H9 (cell line): ENCODE measurements around the gene RAB17. TPM values are rescaled to one million over a fixed set of nuclear protein-coding genes. Genes with fewer than 3 reads are reported as not detected.

ENCODE experiments used
- DNase-seq: peaks from one replicate; pipeline ENCODE4 v3.0.0-alpha.2; 2017
- H2AFZ ChIP-seq: one replicate; pipeline ENCODE4 v1.6.1; 2013; ENCODE audit warnings: mild to moderate bottlenecking, low read length, control low read depth, moderate library complexity
- H2AK5ac ChIP-seq: 2 replicates; pipeline ENCODE4 v1.6.1; 2013; ENCODE audit warnings: low read length, control low read depth, mixed read lengths; ENCODE audit not compliant: insufficient read length
- H2BK120ac ChIP-seq: one replicate; pipeline ENCODE4 v1.6.1; 2013; ENCODE audit warnings: low read depth, mild to moderate bottlenecking, low read length, control low read depth, inconsistent platforms; ENCODE audit not compliant: poor library complexity, severe bottlenecking
- H2BK12ac ChIP-seq: 2 replicates; pipeline ENCODE4 v1.6.1; 2013; ENCODE audit warnings: low read length, control low read depth, mixed read lengths, low read depth; ENCODE audit not compliant: insufficient read length
- H2BK15ac ChIP-seq: 2 replicates; pipeline ENCODE4 v1.6.1; 2013; ENCODE audit warnings: low read depth, low read length, control low read depth
- H2BK20ac ChIP-seq: one replicate; pipeline ENCODE4 v1.6.1; 2013; ENCODE audit warnings: low read depth, mild to moderate bottlenecking, low read length, control low read depth, inconsistent platforms; ENCODE audit not compliant: poor library complexity, severe bottlenecking
- H2BK5ac ChIP-seq: 2 replicates; pipeline ENCODE4 v1.6.1; 2013; ENCODE audit warnings: low read length, control low read depth, mixed read lengths; ENCODE audit not compliant: insufficient read length
- H3K14ac ChIP-seq: 2 replicates; pipeline ENCODE4 v1.6.1; 2013; ENCODE audit warnings: low read length, control low read depth; ENCODE audit not compliant: insufficient read depth
- H3K18ac ChIP-seq: 2 replicates; pipeline ENCODE4 v1.6.1; 2013; ENCODE audit warnings: low read depth, mild to moderate bottlenecking, mixed read lengths, low read length, control low read depth; ENCODE audit not compliant: insufficient read length
- H3K23ac ChIP-seq: 2 replicates; pipeline ENCODE4 v1.6.1; 2013; ENCODE audit warnings: low read length, control low read depth, mixed read lengths, low read depth; ENCODE audit not compliant: insufficient read length
- H3K23me2 ChIP-seq: 2 replicates; pipeline ENCODE4 v1.6.1; 2013; ENCODE audit warnings: low read depth, mild to moderate bottlenecking, mixed read lengths, low read length, control low read depth; ENCODE audit not compliant: insufficient read length, poor library complexity, severe bottlenecking
- H3K27ac ChIP-seq: 2 replicates; pipeline ENCODE4 v1.5.1; 2013; ENCODE audit warnings: low read length, control low read depth, mixed read lengths, low read depth; ENCODE audit not compliant: insufficient read length
- H3K27me3 ChIP-seq: 2 replicates; pipeline ENCODE4 v1.6.1; 2013; ENCODE audit warnings: low read length, control low read depth, inconsistent platforms; ENCODE audit not compliant: insufficient read depth
- H3K4ac ChIP-seq: 2 replicates; pipeline ENCODE4 v1.6.1; 2013; ENCODE audit warnings: low read depth, mild to moderate bottlenecking, control low read depth, inconsistent platforms, low read length, moderate library complexity
- H3K4me1 ChIP-seq: 2 replicates; pipeline ENCODE4 v1.6.1; 2013; ENCODE audit warnings: low read length, control low read depth, inconsistent platforms; ENCODE audit not compliant: insufficient read depth
- H3K4me2 ChIP-seq: 2 replicates; pipeline ENCODE4 v1.6.1; 2013; ENCODE audit warnings: low read length, control low read depth, mixed read lengths; ENCODE audit not compliant: insufficient read length, insufficient read depth
- H3K56ac ChIP-seq: 2 replicates; pipeline ENCODE4 v1.6.1; 2013; ENCODE audit warnings: low read depth, mild to moderate bottlenecking, mixed read lengths, low read length, control low read depth; ENCODE audit not compliant: insufficient read length
- H3K79me1 ChIP-seq: 2 replicates; pipeline ENCODE4 v1.6.1; 2013; ENCODE audit warnings: low read depth, mild to moderate bottlenecking, moderate library complexity, low read length, control low read depth, inconsistent platforms; ENCODE audit not compliant: insufficient read depth, poor library complexity, severe bottlenecking
- H3K79me2 ChIP-seq: 2 replicates; pipeline ENCODE4 v1.6.1; 2013; ENCODE audit warnings: low read length, control low read depth, inconsistent platforms; ENCODE audit not compliant: insufficient read depth
- H3K9ac ChIP-seq: 2 replicates; pipeline ENCODE4 v1.6.1; 2013; ENCODE audit warnings: low read length, control low read depth, mixed read lengths; ENCODE audit not compliant: insufficient read length; ENCODE audit errors: extremely low read depth
- H3K9me3 ChIP-seq: one replicate; pipeline ENCODE4 v1.6.1; 2013; ENCODE audit warnings: low read depth, low read length, inconsistent platforms; ENCODE audit not compliant: control insufficient read depth
- H3T11ph ChIP-seq: one replicate; pipeline ENCODE4 v1.6.1; 2013; ENCODE audit warnings: mild to moderate bottlenecking, low read length, control low read depth, inconsistent platforms
- H4K20me1 ChIP-seq: one replicate; pipeline ENCODE4 v1.6.1; 2013; ENCODE audit not compliant: control insufficient read depth, insufficient read length, insufficient read depth
- H4K5ac ChIP-seq: 2 replicates; pipeline ENCODE4 v1.6.1; 2013; ENCODE audit warnings: low read depth, mild to moderate bottlenecking, mixed read lengths, low read length, control low read depth; ENCODE audit not compliant: insufficient read length
- H4K8ac ChIP-seq: replicated peaks from 2 replicates; pipeline ENCODE4 v1.6.1; 2013; ENCODE audit warnings: low read length, control low read depth, mixed read lengths, low read depth; ENCODE audit not compliant: insufficient read length
- H4K91ac ChIP-seq: 2 replicates; pipeline ENCODE4 v1.6.1; 2013; ENCODE audit warnings: low read depth, mild to moderate bottlenecking, moderate library complexity, mixed read lengths, low read length, control low read depth; ENCODE audit not compliant: insufficient read length
- H3K27ac Mint-ChIP-seq, 3 experiments: 2 replicates in 2 of 3; 3 replicates in 1 of 3; pipeline ENCODE4 v1.8.0; 2020 to 2021; ENCODE audit warnings: mixed read lengths in 3 of 3, mild to moderate bottlenecking in 1 of 3, moderate library complexity in 1 of 3
- H3K27me3 Mint-ChIP-seq: 2 replicates; pipeline ENCODE4 v1.8.0; 2021; ENCODE audit warnings: low read depth, mild to moderate bottlenecking, moderate library complexity, mixed read lengths
- H3K36me3 Mint-ChIP-seq, 3 experiments: 2 replicates in 2 of 3; 3 replicates in 1 of 3; pipeline ENCODE4 v1.8.0; 2020 to 2021; ENCODE audit warnings: low read depth in 3 of 3, mixed read lengths in 3 of 3; ENCODE audit not compliant: insufficient read depth in 1 of 3
- H3K4me1 Mint-ChIP-seq, 2 experiments: 2 replicates each; pipeline ENCODE4 v1.8.0; 2020; ENCODE audit warnings: mixed read lengths in 2 of 2
- H3K4me3 Mint-ChIP-seq, 2 experiments: 2 replicates in 1 of 2; 3 replicates in 1 of 2; pipeline ENCODE4 v1.8.0; 2020 to 2021; ENCODE audit warnings: mild to moderate bottlenecking in 2 of 2, mixed read lengths in 2 of 2, moderate library complexity in 1 of 2
- H3K9me3 Mint-ChIP-seq, 2 experiments: 2 replicates in 1 of 2; 3 replicates in 1 of 2; pipeline ENCODE4 v1.8.0; 2020; ENCODE audit warnings: mild to moderate bottlenecking in 2 of 2, mixed read lengths in 2 of 2, moderate library complexity in 1 of 2
- CTCF ChIP-seq: fragments of 200-600 bp; sonication (generic); conservative IDR thresholded peaks from 3 replicates; pipeline ENCODE4 v1.8.0; 2021; ENCODE audit warnings: antibody characterized with exemption, mild to moderate bottlenecking
- WGBS: extraction: QIAGEN DNeasy Blood & Tissue Kit; methylation state at CpG from one replicate; pipeline ENCODE4 v1.1.7; 2013; ENCODE audit warnings: missing lambda C conversion rate, low lambda C conversion rate, mixed read lengths; ENCODE audit not compliant: insufficient read length; ENCODE audit errors: extremely low coverage; 5-methylcytosine and 5-hydroxymethylcytosine counted together
- total RNA-seq: library from RNA; stranded (reverse); gene quantifications from 2 replicates; pipeline ENCODE4 v1.2.1, GENCODE V29; 2021

The RAB17 gene
- total RNA-seq, 1 experiment from 2014 or later: 31.9 TPM

GRCh38 chr2:237633061-237633561, 42.6 kb upstream of the RAB17 start:
- no peak overlapping the region for H2BK12ac ChIP-seq
- H4K5ac ChIP-seq: no peak overlapping the region
- no peaks in the 10 kb centered on the region for H4K20me1 ChIP-seq
- no peak overlapping the region for H3K14ac ChIP-seq
- Mint-ChIP-seq H3K4me1 (peaks cover 15% of the 10 kb centered on the region in 2 experiments), H3K36me3 (peaks cover 31 to 39% (median 39%) of the 10 kb centered on the region in 3 experiments), H3K9me3 (peaks cover 14 to 31% of the 10 kb centered on the region in 2 experiments), H3K27ac (no peak overlapping the region), H3K27me3 (peaks cover 10% of the 10 kb centered on the region), H3K4me3 (no peak overlapping the region)
- no peak overlapping the region for H2AFZ ChIP-seq
- no peaks in the 10 kb centered on the region for H3K79me1 ChIP-seq
- H3K56ac ChIP-seq: no peak overlapping the region
- no peak overlapping the region for H2BK20ac ChIP-seq
- WGBS: no CpG with 5 or more reads among the region's 10 CpGs
- H4K91ac ChIP-seq: peak overlapping the region; percentile 39
- H2AK5ac ChIP-seq: no peak overlapping the region
- no peak overlapping the region for H2BK120ac ChIP-seq
- H3K4me2 ChIP-seq: no peak overlapping the region
- no peak for TF ChIP-seq CTCF
- H2BK5ac ChIP-seq: no peak overlapping the region
- H3T11ph ChIP-seq: no peak overlapping the region
- no peak overlapping the region for H3K9ac ChIP-seq
- no peak overlapping the region for H4K8ac ChIP-seq
- H3K23ac ChIP-seq: no peak overlapping the region
- no peaks in the 10 kb centered on the region for H3K9me3 ChIP-seq
- H3K79me2 ChIP-seq: peaks cover 2% of the 10 kb centered on the region; the same call in 1 of the 2 replicates
- no peak overlapping the region for H3K27ac ChIP-seq
- no peak overlapping the region for H3K4ac ChIP-seq
- H3K4me1 ChIP-seq: peaks cover 4% of the 10 kb centered on the region; the same call in 1 of the 2 replicates
- H2BK15ac ChIP-seq: no peak overlapping the region
- no peaks in the 10 kb centered on the region; the same call in 1 of the 2 replicates for H3K27me3 ChIP-seq
- no peaks in the 10 kb centered on the region for H3K23me2 ChIP-seq
- no peak for DNase-seq
- no peak overlapping the region for H3K18ac ChIP-seq
